K562 (cell line): Measurements from ENCODE around the gene MTO1. TPM values are rescaled to one million over a fixed set of nuclear protein-coding genes. Genes with fewer than 3 reads are reported as not detected.

Experiments used
- BDP1 ChIP-seq: IDR thresholded peaks from 3 replicates; pipeline ENCODE4 v1.6.1; 2011; ENCODE audit not compliant: insufficient read length, insufficient read depth
- CEBPG ChIP-seq, 3 experiments: fragments of 200-800 bp in 1 of 3; sonication (Bioruptor generic) in 1 of 3; sonication (generic) in 1 of 3; formaldehyde crosslinking in 1 of 3; IDR thresholded peaks in 2 of 3; conservative IDR thresholded peaks in 1 of 3; 2 replicates each; pipeline versions ENCODE4 v1.6.1 to v1.8.0; 2016 to 2022; ENCODE audit warnings: missing compliant biosample characterization in 2 of 3, missing genetic modification characterization in 2 of 3, mild to moderate bottlenecking in 1 of 3, missing genetic modification reagents in 1 of 3
- EGR1 ChIP-seq: fragments of 450-650 bp; conservative IDR thresholded peaks from 2 replicates; pipeline ENCODE4 v1.6.1; 2017; ENCODE audit warnings: mild to moderate bottlenecking
- ESRRA ChIP-seq: fragments of 450-650 bp; IDR thresholded peaks from 2 replicates; pipeline ENCODE4 v1.6.1; 2014; ENCODE audit warnings: low read depth, mild to moderate bottlenecking, moderate library complexity, borderline replicate concordance
- ESRRB ChIP-seq: fragments of 250-450 bp; sonication (Bioruptor Pico); IDR thresholded peaks from 2 replicates; pipeline ENCODE4 v1.5.0; 2020; ENCODE audit warnings: mild to moderate bottlenecking, moderate library complexity, borderline replicate concordance
- FOXK1 ChIP-seq: sonication (generic); formaldehyde crosslinking; IDR thresholded peaks from 2 replicates; pipeline ENCODE4 v1.8.0; 2022; ENCODE audit warnings: missing genetic modification reagents, mild to moderate bottlenecking, borderline replicate concordance
- HMGN3 ChIP-seq: IDR thresholded peaks from 2 replicates; pipeline ENCODE4 v1.6.1; 2011; ENCODE audit warnings: borderline replicate concordance, low read depth, mild to moderate bottlenecking, mixed read lengths, low read length; ENCODE audit not compliant: insufficient read length; ENCODE audit errors: extremely low read depth
- ILF3 ChIP-seq: fragments of 450-650 bp; IDR thresholded peaks from 2 replicates; pipeline ENCODE4 v1.6.1; 2018; ENCODE audit warnings: antibody characterized with exemption, mild to moderate bottlenecking, moderate library complexity, borderline replicate concordance
- KDM4B ChIP-seq, 2 experiments: fragments of 450-650 bp in 1 of 2; sonication (generic) in 1 of 2; IDR thresholded peaks; 2 replicates each; pipeline ENCODE4 v1.6.1; 2016 to 2017; ENCODE audit warnings: borderline replicate concordance in 2 of 2, antibody characterized with exemption in 1 of 2, low read depth in 1 of 2, mild to moderate bottlenecking in 1 of 2
- MECOM ChIP-seq: fragments of 250-450 bp; sonication (Bioruptor Pico); IDR thresholded peaks from 2 replicates; pipeline ENCODE4 v1.8.0; 2022; ENCODE audit warnings: inconsistent platforms
- NCOR1 ChIP-seq: fragments of 450-650 bp; IDR thresholded peaks from 2 replicates; pipeline ENCODE4 v1.6.1; 2016; ENCODE audit warnings: mild to moderate bottlenecking, moderate library complexity
- TCFL5 ChIP-seq: fragments of 250-450 bp; sonication (Bioruptor Pico); conservative IDR thresholded peaks from 2 replicates; pipeline ENCODE4 v1.6.1; 2021; ENCODE audit warnings: mild to moderate bottlenecking, moderate library complexity, matching md5 sums
- YBX1 ChIP-seq: fragments of 450-650 bp; IDR thresholded peaks from 2 replicates; pipeline ENCODE4 v1.7.1; 2016; ENCODE audit warnings: mild to moderate bottlenecking
- ZNF324 ChIP-seq: fragments of 250-450 bp; sonication (Bioruptor Pico); IDR thresholded peaks from 2 replicates; pipeline ENCODE4 v1.4.0; 2020; ENCODE audit warnings: mild to moderate bottlenecking
- ZNF551 ChIP-seq: fragments of 250-450 bp; sonication (Bioruptor Pico); IDR thresholded peaks from 2 replicates; pipeline ENCODE4 v1.5.0; 2021; ENCODE audit warnings: mild to moderate bottlenecking, moderate library complexity
- ZNF586 ChIP-seq: fragments of 450-650 bp; formaldehyde crosslinking; conservative IDR thresholded peaks from 2 replicates; pipeline ENCODE4 v1.4.0; 2020; ENCODE audit warnings: mild to moderate bottlenecking, moderate library complexity
- polyA plus RNA-seq, 8 experiments: library from polyadenylated mRNA; depleted of rRNA in 4 of 8; stranded (reverse) in 5 of 8; unstranded in 3 of 8; fragments of >200 nt; fragmentation: Nextera tagmentation in 2 of 8; fragmentation: Illumina TruSeq in 1 of 8; extraction: Ambion mirVana in 2 of 8; extraction: Trizol in 1 of 8; gene quantifications; 2 replicates each; pipeline versions ENCODE4 v1.2.1 to v1.2.3, GENCODE V29; 2011 to 2014; ENCODE audit warnings: inconsistent platforms in 1 of 8, missing spikeins in 1 of 8
- total RNA-seq, 7 experiments: library from RNA; depleted of rRNA in 6 of 7; stranded (reverse); fragments of >200 nt in 6 of 7; fragmentation: Illumina TruSeq in 2 of 7; extraction: Trizol in 2 of 7; gene quantifications; 2 replicates each; pipeline versions ENCODE4 v1.2.1 to v1.2.3, GENCODE V29; 2011 to 2021; ENCODE audit warnings: low replicate concordance in 1 of 7
- TF ChIP-seq, protein P1 (sequence below): fragments of 450-650 bp; IDR thresholded peaks from 2 replicates; pipeline ENCODE4 v1.6.1; 2016; ENCODE audit warnings: mild to moderate bottlenecking
- TF ChIP-seq, protein P2 (sequence below): sonication (generic); formaldehyde crosslinking; IDR thresholded peaks from 2 replicates; pipeline ENCODE4 v1.8.0; 2023; ENCODE audit warnings: mild to moderate bottlenecking, missing genetic modification reagents
- TF ChIP-seq, protein P3 (sequence below): sonication (generic); formaldehyde crosslinking; IDR thresholded peaks from 2 replicates; pipeline ENCODE4 v1.8.1; 2023; ENCODE audit warnings: mild to moderate bottlenecking, missing genetic modification reagents

Gene MTO1
- total and polyA plus RNA-seq, 9 of the 15 experiments (the other 6 are each of a cell fraction or from before 2014, with no cell fraction given) = 33.4 to 62.3 (median 50.6) TPM

GRCh38 chr6:73523434-73524123 lies 62.0 kb downstream of the MTO1 start (continued):
- TF ChIP-seq, protein P1, sequence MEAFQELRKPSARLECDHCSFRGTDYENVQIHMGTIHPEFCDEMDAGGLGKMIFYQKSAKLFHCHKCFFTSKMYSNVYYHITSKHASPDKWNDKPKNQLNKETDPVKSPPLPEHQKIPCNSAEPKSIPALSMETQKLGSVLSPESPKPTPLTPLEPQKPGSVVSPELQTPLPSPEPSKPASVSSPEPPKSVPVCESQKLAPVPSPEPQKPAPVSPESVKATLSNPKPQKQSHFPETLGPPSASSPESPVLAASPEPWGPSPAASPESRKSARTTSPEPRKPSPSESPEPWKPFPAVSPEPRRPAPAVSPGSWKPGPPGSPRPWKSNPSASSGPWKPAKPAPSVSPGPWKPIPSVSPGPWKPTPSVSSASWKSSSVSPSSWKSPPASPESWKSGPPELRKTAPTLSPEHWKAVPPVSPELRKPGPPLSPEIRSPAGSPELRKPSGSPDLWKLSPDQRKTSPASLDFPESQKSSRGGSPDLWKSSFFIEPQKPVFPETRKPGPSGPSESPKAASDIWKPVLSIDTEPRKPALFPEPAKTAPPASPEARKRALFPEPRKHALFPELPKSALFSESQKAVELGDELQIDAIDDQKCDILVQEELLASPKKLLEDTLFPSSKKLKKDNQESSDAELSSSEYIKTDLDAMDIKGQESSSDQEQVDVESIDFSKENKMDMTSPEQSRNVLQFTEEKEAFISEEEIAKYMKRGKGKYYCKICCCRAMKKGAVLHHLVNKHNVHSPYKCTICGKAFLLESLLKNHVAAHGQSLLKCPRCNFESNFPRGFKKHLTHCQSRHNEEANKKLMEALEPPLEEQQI = 0 out of 2 replicates have a peak, but pooled peaks have one; percentile 15
- TF ChIP-seq ZNF586 (no peak), CEBPG (CRISPR knock-in tag; IDR thresholded peaks at IDR 0.05) (0 out of 2 replicates have a peak, but pooled peaks have one; percentile 5), CEBPG (tag; conservative IDR thresholded peaks at IDR 0.05 in 1 of 2, IDR thresholded peaks at IDR 0.05 in 1 of 2) (no peak), TCFL5 (CRISPR knock-in tag) (no peak), NCOR1 (0 out of 2 replicates have a peak, but pooled peaks have one; percentile 3), ZNF551 (CRISPR knock-in tag) (no peak), BDP1 (no peak), ESRRB (CRISPR knock-in tag) (no peak), ZNF324 (CRISPR knock-in tag) (no peak), ESRRA (no peak), KDM4B (IDR thresholded peaks at IDR 0.05; ENCODE audit: borderline replicate concordance in 2 of 2, low read depth in 1 of 2) (no peak), EGR1 (no peak), YBX1 (no peak), MECOM (CRISPR knock-in tag) (no peak), HMGN3 (peak; percentile 81), FOXK1 (CRISPR knock-in tag) (no peak), ILF3 (no peak)
- TF ChIP-seq, protein P2, sequence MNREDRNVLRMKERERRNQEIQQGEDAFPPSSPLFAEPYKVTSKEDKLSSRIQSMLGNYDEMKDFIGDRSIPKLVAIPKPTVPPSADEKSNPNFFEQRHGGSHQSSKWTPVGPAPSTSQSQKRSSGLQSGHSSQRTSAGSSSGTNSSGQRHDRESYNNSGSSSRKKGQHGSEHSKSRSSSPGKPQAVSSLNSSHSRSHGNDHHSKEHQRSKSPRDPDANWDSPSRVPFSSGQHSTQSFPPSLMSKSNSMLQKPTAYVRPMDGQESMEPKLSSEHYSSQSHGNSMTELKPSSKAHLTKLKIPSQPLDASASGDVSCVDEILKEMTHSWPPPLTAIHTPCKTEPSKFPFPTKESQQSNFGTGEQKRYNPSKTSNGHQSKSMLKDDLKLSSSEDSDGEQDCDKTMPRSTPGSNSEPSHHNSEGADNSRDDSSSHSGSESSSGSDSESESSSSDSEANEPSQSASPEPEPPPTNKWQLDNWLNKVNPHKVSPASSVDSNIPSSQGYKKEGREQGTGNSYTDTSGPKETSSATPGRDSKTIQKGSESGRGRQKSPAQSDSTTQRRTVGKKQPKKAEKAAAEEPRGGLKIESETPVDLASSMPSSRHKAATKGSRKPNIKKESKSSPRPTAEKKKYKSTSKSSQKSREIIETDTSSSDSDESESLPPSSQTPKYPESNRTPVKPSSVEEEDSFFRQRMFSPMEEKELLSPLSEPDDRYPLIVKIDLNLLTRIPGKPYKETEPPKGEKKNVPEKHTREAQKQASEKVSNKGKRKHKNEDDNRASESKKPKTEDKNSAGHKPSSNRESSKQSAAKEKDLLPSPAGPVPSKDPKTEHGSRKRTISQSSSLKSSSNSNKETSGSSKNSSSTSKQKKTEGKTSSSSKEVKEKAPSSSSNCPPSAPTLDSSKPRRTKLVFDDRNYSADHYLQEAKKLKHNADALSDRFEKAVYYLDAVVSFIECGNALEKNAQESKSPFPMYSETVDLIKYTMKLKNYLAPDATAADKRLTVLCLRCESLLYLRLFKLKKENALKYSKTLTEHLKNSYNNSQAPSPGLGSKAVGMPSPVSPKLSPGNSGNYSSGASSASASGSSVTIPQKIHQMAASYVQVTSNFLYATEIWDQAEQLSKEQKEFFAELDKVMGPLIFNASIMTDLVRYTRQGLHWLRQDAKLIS = 0 out of 2 replicates have a peak, but pooled peaks have one; percentile 50
- TF ChIP-seq, protein P3, sequence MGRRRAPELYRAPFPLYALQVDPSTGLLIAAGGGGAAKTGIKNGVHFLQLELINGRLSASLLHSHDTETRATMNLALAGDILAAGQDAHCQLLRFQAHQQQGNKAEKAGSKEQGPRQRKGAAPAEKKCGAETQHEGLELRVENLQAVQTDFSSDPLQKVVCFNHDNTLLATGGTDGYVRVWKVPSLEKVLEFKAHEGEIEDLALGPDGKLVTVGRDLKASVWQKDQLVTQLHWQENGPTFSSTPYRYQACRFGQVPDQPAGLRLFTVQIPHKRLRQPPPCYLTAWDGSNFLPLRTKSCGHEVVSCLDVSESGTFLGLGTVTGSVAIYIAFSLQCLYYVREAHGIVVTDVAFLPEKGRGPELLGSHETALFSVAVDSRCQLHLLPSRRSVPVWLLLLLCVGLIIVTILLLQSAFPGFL (CRISPR knock-in tag) = no peak
